ENCODE results near the gene TXNRD1. TPM values are rescaled to one million over a fixed set of nuclear protein-coding genes. Genes with fewer than 3 reads are reported as not detected.

TXNRD1 gene
- total RNA-seq, 2 experiments from 2014 or later: 87.9 to 89.0 TPM

DNA sequence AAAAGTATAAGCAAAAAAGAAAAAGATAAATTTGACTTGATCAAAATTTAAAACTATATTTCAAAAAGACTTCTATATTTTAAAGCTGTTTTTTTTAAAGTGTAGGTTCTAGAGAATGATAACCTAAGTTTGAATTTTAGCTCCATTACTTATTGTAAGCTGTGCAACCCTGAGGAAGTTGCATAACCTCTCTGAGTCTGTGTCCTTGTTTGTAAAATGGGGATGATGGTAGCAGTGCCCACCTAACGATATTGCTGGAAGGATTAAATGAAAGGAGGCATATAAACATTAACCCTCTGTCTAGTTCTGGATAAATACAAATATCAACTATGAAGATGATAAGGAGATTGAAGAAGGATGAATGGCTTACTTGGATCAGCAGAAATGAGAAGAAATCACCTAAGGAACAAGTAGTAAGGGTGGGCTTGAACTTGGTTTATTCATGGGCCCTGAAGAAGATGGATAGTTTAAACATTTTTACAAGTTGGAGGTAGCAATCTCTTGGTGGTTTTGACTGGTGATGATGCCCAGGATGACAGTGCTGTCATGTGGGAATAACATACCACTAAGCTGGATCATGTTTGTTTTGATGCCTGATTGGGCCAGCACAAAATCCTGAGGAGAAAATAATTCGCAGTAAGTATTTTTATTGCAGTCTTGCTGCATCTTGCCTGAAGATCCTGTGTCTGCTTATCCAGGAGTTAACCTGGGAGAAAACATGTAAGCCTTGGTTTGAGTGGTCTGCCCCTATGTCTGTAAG, 35.0 kb downstream of the TXNRD1 start:
- no peaks in the 10 kb centered on the region for H3K9me3 Mint-ChIP-seq
- no peak overlapping the region for H3K27ac Mint-ChIP-seq
- ATAC-seq (no peak), DNase-seq (no peak)
- intact Hi-C loops (cut with micrococcal nuclease): no loop called here
- ChIA-PET CTCF (interaction anchor here (1.8 kb wide), 1 partner anchor 36 kb away, joined by 5 read pairs; no protein-coding TSS in a partner anchor), POLR2A (no interaction called here)
- H3K4me1 Mint-ChIP-seq (ENCODE audit: low read depth): no peaks in the 10 kb centered on the region
- H3K27me3 Mint-ChIP-seq: no peaks in the 10 kb centered on the region
- H3K36me3 Mint-ChIP-seq (ENCODE audit: low read depth): no peaks in the 10 kb centered on the region
- TF ChIP-seq, protein P1, sequence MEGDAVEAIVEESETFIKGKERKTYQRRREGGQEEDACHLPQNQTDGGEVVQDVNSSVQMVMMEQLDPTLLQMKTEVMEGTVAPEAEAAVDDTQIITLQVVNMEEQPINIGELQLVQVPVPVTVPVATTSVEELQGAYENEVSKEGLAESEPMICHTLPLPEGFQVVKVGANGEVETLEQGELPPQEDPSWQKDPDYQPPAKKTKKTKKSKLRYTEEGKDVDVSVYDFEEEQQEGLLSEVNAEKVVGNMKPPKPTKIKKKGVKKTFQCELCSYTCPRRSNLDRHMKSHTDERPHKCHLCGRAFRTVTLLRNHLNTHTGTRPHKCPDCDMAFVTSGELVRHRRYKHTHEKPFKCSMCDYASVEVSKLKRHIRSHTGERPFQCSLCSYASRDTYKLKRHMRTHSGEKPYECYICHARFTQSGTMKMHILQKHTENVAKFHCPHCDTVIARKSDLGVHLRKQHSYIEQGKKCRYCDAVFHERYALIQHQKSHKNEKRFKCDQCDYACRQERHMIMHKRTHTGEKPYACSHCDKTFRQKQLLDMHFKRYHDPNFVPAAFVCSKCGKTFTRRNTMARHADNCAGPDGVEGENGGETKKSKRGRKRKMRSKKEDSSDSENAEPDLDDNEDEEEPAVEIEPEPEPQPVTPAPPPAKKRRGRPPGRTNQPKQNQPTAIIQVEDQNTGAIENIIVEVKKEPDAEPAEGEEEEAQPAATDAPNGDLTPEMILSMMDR (IDR thresholded peaks at IDR 0.05): no peak
- no peak overlapping the region for H3K4me3 Mint-ChIP-seq

DNA sequence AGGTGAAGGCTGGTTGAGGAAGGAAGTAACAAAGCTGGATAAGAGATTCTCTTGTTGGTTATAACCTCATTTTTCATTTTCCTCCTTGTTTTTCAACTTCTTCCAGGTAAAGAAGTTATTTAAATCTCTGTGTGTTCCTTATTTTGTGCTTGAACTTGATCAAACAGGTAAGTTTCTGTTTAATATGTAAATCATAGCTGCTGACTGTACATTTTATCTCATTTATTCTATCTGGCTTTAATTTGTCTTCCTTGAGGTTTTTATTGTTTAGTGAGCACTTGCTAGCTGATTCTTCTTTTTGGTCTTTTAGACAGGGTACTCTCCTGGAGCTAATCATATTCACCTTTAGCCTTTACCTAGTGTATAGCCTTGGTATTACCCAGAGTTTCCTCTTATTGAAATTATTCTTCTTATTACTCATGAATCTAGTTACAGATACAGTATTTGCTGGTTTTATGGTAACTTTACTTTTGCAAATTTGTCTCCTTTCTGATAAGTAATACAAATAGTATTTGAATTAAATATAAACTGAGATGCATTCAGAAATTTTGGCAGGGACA, 42.4 kb downstream of the TXNRD1 start:
- intact Hi-C loops (cut with micrococcal nuclease): no loop called here
- Mint-ChIP-seq H3K27me3 (no peaks in the 10 kb centered on the region), H3K27ac (no peak overlapping the region), H3K4me3 (no peak overlapping the region), H3K9me3 (no peaks in the 10 kb centered on the region), H3K36me3 (ENCODE audit: low read depth) (no peaks in the 10 kb centered on the region), H3K4me1 (ENCODE audit: low read depth) (no peaks in the 10 kb centered on the region)
- ChIA-PET CTCF (interaction anchor here (1.2 kb wide), 1 partner anchor 124 kb away, joined by 3 read pairs; no protein-coding TSS in a partner anchor), POLR2A (interaction anchor here (1.0 kb wide), 1 partner anchor 45 kb away, joined by 3 read pairs; the partner anchor contains the start of gene EID3)
- TF ChIP-seq, protein P1 (IDR thresholded peaks at IDR 0.05): no peak
- ATAC-seq: no peak
- no peak for DNase-seq

DNA sequence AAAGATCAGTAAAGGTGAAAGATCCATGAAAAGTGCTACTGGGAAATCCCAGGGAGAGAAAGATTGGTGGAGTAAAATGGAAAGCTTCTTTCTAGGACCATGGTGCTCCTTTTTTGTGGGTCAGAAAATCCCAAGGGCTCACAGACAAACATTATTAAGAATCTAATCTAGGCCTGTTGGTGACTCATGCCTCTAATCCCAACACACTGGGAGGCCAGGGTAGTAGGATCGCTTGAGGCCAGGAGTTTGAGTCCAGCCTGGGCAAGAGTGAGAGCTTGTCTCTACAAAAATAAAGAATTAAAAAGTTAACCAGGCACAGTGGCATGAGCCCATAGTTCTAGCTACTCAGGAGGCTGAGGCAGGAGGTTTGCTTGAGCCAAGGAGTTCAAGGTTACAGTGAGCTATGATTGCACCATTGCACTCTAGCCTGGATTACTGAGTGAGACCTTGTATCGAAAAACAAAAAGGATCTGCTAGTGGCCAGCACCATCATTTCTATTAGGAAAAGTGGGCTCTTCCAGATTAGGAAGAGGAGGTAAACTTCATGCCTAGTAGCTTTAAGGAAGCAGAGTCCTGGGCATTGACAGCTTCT, 43.0 kb downstream of the TXNRD1 start:
- no peaks in the 10 kb centered on the region for H3K4me1 Mint-ChIP-seq (ENCODE audit: low read depth)
- no peak overlapping the region for H3K4me3 Mint-ChIP-seq
- no peak overlapping the region for H3K27ac Mint-ChIP-seq
- DNase-seq: no peak
- CTCF ChIA-PET: interaction anchor here (1.2 kb wide), 1 partner anchor 123 kb away, joined by 3 read pairs; no protein-coding TSS in a partner anchor
- no peaks in the 10 kb centered on the region for H3K9me3 Mint-ChIP-seq
- intact Hi-C loops (cut with micrococcal nuclease): no loop called here
- H3K27me3 Mint-ChIP-seq: no peaks in the 10 kb centered on the region
- POLR2A ChIA-PET: interaction anchor here (1.0 kb wide), 1 partner anchor 45 kb away, joined by 3 read pairs; the partner anchor contains the start of gene EID3
- no peak for ATAC-seq
- no peaks in the 10 kb centered on the region for H3K36me3 Mint-ChIP-seq (ENCODE audit: low read depth)
- TF ChIP-seq, protein P1 (IDR thresholded peaks at IDR 0.05): no peak

DNA sequence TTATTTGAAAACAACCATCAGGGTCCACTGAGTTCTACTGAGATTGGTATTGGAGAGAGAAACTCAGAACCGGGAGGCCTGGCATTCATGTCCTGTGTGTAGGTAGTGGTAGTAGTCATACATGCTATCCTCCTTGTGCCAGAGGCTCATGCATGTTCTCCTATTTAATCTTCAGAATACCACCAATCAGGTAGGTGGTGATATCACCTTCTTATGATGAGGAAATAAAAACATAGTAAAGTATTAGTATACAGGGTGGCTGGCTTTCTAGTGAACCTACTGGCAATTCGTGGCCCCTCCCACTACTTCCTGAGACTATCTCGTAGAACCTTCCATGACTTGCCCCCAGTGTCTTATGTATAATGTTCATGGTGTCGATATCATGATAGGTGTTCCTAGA, 47.4 kb downstream of the TXNRD1 start:
- CTCF ChIA-PET: interaction anchor here (0.9 kb wide), 1 partner anchor 14 kb away, joined by 3 read pairs; no protein-coding TSS in a partner anchor
- POLR2A ChIA-PET: no interaction called here
- DNase-seq (no peak), ATAC-seq (no peak)
- Mint-ChIP-seq H3K27ac (no peak overlapping the region), H3K36me3 (ENCODE audit: low read depth) (no peaks in the 10 kb centered on the region), H3K9me3 (no peaks in the 10 kb centered on the region), H3K4me1 (ENCODE audit: low read depth) (no peaks in the 10 kb centered on the region), H3K27me3 (no peaks in the 10 kb centered on the region), H3K4me3 (no peak overlapping the region)
- TF ChIP-seq, protein P1 (IDR thresholded peaks at IDR 0.05): no peak
- intact Hi-C loops (cut with micrococcal nuclease): no loop called here

All from activated CD8-positive, alpha-beta T cell treated with anti-CD3 and anti-CD28 coated beads for 36 hours (primary cell).